HL-60 (cell line): Measurements from ENCODE around the gene CCNI2.

Experiments used
- DNase-seq, 2 experiments: peaks; one replicate each; pipeline ENCODE4 v3.0.0-alpha.2; 2010 to 2020; ENCODE audit warnings: low read depth in 1 of 2, low spot score in 1 of 2
- H3K27ac ChIP-seq: fragments of 250-450 bp; sonication (Bioruptor Pico); replicated peaks from 2 replicates; pipeline ENCODE4 v1.5.1; 2020; ENCODE audit warnings: mild to moderate bottlenecking, moderate library complexity
- H3K27me3 ChIP-seq: fragments of 250-450 bp; sonication (Bioruptor Pico); 2 replicates; pipeline ENCODE4 v1.5.1; 2021; ENCODE audit warnings: mild to moderate bottlenecking, moderate library complexity; ENCODE audit not compliant: insufficient read depth, poor library complexity, severe bottlenecking
- H3K4me3 ChIP-seq: replicated peaks from 2 replicates; pipeline ENCODE4 v1.5.1; 2011; ENCODE audit warnings: mild to moderate bottlenecking, control low read depth, low read length; ENCODE audit not compliant: insufficient read depth
- CTCF ChIP-seq: IDR thresholded peaks from one replicate; pipeline ENCODE4 v1.5.1; 2011; ENCODE audit warnings: low read length, control low read depth, inconsistent platforms; ENCODE audit not compliant: insufficient read depth
- GABPA ChIP-seq: IDR thresholded peaks from 2 replicates; pipeline ENCODE4 v1.6.1; 2012; ENCODE audit warnings: low read depth
- POLR2AphosphoS5 ChIP-seq: IDR thresholded peaks from 2 replicates; pipeline ENCODE4 v1.6.1; 2012; ENCODE audit warnings: low read depth
- REST ChIP-seq: IDR thresholded peaks from 2 replicates; pipeline ENCODE4 v1.6.1; 2012; ENCODE audit warnings: low read depth; ENCODE audit not compliant: insufficient replicate concordance
- SPI1 ChIP-seq: IDR thresholded peaks from 2 replicates; pipeline ENCODE4 v1.6.1; 2012; ENCODE audit warnings: low read depth, mild to moderate bottlenecking, borderline replicate concordance

The CCNI2 gene

GRCh38 chr5:132754947-132755346, 7.7 kb downstream of the CCNI2 start:
- TF ChIP-seq REST (no peak), CTCF (no peak), POLR2AphosphoS5 (no peak), GABPA (no peak), SPI1 (no peak)
- H3K4me3 ChIP-seq, result no peak overlapping the region
- no peaks in the 10 kb centered on the region for H3K27me3 ChIP-seq
- DNase-seq, result no peak
- no peak overlapping the region for H3K27ac ChIP-seq

- TF ChIP-seq REST (no peak), CTCF (no peak), SPI1 (no peak), POLR2AphosphoS5 (no peak), GABPA (no peak)
- Histone ChIP-seq H3K27me3 (no peaks in the 10 kb centered on the region), H3K4me3 (no peak overlapping the region), H3K27ac (no peak overlapping the region)
- DNase-seq, result no peak
These were observed 9.3 kb downstream of the CCNI2 start for GRCh38 chr5:132756542-132756941.

GRCh38 chr5:132758451-132758850, 11.2 kb downstream of the CCNI2 start:
- no peak for DNase-seq
- H3K4me3 ChIP-seq, result no peak overlapping the region
- TF ChIP-seq SPI1, result no peak
- no peak for TF ChIP-seq POLR2AphosphoS5
- no peak for TF ChIP-seq REST
- no peak for TF ChIP-seq GABPA
- no peak for TF ChIP-seq CTCF
- no peak overlapping the region for H3K27ac ChIP-seq
- no peaks in the 10 kb centered on the region for H3K27me3 ChIP-seq
